Hippocampal formation (tissue), 2 donors: ENCODE results near the gene ZNF716.
"Not testable (repeated sequence)": the region's sequence is repeated elsewhere in the genome, so short reads cannot be mapped to it uniquely, and the experiment has no call there.

Experiments
- DNase-seq, 2 donors: peaks; one replicate each; lab custom pipeline; 2025; lab: John Stamatoyannopoulos, UW

Gene ZNF716

DNA sequence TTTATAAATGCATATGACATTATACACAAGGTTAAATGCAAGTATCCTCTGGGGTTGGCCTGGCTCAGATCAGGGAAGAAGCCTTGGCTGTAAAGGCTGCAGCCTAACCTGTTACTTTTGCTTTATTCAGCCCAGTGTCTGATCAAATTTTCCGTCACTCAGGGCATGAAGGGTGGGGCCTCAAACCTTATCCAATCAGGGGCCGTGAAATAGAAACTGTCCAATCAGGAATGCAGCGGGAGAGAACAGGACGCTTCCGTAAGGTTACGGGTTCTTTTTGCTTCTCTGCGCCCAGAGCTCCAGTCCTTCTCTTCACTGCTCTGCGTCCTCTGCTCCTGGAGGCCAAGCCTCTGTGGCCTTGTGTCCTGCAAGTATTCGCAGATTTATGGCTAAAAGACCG, at the start of gene ZNF716:
ZNF716 (plus strand) TSS at position 274 of the 400 bp plus-strand sequence; CDS start at position 386, 112 bp downstream.
- DNase-seq, result no peak

DNA sequence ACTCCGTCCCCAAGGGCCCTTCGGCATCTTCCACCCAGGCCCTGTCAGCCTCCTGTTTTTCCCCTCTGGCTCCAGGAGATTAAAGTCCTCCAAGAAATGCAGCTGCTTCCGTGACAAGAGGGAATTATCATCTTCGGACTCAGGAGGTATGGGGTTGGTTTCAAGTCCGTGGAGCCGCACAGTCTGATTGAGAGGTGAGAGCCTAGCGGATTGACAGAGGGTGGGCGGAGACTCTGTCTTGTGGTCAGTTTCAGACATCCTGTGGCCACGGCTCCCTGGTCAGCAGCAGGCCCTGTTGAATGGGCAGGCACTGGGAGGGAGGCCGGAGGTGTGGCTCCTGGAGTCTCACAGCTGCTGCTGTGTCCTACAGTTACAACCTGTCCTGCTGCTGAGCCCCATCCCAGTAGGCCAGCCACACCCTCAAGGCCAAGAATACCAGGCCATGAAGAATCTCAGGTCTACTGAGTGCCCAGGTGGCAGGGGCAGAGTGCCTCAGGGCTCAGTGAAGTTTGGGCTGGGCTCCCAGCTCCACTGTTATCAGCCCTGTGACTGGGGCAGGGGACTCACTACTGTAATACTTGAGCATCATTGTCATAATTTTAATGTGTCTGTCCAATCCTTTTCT, 49.3 kb upstream of the ZNF716 start:
- DNase-seq, result no peak

DNA sequence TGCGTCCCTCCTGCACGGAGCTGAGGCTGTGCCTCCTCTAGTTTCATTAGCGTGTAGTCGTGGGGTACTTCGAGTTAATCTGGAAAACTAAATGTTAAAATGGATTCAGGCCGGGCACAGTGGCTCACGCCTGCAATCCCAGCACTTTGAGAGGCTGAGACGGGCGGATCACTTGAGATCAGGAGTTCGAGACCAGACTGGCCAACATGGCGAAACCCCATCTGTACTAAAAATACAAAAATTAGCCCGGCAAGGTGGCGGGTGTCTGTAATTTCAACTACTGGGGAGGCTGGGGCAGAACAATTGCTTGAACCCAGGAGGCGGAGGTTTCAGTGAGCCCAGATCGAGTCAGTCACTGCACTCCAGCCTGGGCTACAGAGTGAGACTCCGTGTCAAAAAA, 46.9 kb upstream of the ZNF716 start:
- DNase-seq, result not testable (repeated sequence)

DNA sequence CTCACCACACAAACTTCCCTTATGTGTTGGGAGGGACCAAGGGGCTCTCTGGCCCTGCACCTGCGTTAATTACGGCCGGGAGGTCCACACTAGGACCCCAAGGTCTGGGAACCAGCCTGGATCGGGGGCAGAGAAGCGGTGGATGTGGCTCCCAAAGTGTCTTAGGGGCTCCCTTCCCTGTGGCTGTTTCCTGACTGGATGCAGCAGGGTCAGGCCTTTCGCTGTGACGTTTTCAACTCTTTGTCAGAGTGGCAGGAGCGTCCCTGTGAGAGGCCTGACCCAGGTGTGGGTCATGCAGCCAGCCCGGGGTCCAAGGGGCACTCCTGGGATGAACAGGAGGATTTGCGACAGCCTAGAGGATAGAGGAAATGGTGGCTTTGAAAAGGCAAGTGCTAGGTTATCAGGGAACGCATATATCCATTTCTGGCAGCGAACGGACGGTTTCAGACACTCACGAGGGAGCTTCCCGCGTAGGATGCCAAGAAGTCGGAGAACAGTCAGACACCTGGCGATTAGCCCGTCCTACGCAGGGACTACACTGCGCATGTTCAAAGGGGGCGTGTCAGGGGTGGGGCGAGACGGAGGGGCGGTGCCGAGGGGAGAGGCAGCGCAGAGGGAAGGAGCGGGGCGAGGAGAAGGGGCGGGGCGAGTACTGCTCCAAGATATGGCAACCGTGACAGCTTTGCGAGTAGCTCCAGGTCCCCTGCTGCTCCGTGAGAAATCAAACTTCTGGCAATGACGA, 46.2 kb upstream of the ZNF716 start:
- DNase-seq, result peak in 1 of 2 donors; percentile 65

DNA sequence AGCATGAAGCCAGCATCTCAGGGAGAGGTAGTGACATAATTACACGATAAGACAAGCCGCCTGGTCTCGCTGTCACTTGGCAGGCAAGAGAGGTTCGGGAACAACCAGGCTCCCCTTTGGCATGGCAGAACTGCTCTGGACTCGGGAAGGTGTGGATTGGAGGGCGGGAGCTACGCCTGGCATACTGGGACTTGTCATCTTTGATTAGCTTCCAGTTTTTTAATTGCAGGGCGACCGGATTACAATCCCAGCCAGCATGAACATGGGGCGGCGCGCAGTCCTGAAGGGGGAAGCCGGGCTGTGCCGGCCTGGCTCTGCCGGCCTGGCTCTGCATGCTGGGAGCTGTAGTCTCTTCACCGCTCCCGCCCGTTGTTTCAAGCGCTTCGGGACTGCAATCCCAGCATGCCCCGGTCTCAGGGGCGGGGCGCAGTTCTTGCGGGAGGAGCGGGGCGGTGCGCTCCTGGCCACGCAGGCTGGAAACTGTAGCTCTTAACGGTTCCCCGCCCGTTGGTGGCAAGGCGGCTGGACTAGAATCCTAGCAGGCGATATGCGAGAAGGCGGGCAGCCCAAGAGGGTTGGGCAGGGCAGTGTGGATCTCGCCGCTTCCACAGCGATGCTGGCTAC, 45.5 kb upstream of the ZNF716 start:
- DNase-seq, result peak; percentile 26 to 69

DNA sequence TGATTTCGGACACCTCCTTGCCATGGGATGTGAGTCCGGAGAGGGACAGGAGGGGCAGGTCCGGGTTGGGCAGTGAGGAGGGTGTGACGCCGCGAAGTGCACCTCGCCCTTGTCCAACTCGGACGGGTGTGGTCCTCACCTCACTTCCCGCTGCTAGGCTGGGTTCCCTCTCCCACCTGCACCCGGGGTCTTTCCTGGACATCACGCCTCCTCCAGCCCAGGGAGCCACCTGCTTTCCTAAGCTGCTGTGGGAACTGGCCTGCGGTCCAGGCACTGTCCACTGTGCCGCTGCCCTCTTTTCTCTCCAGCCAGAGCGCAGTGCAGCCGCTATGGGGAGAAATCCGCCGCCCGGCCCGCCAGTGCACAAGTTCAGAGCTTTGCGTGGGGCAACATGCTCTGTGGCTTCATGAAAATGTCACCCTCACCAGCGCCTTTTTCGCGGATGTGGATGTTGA, 45.0 kb upstream of the ZNF716 start:
- no peak for DNase-seq

DNA sequence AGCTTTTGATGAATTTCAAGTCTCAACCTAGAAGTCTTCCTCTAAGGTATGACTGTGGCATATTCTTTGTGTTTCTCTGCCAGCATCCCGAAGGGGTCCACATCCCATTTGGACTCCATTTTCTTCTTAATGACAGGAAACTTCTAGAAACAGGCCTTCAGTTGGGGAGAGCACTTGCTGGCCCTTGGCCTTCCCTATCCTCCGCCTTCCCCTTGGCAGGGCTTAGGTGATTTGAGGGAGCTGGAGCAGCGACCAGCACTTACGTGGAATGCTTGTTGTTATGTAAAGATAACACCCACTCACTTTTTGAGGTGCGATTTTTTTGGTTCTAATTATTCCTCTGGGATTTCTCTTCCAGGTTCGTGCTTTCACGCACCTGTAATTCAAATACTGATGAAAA, 42.9 kb upstream of the ZNF716 start:
- DNase-seq, result no peak

DNA sequence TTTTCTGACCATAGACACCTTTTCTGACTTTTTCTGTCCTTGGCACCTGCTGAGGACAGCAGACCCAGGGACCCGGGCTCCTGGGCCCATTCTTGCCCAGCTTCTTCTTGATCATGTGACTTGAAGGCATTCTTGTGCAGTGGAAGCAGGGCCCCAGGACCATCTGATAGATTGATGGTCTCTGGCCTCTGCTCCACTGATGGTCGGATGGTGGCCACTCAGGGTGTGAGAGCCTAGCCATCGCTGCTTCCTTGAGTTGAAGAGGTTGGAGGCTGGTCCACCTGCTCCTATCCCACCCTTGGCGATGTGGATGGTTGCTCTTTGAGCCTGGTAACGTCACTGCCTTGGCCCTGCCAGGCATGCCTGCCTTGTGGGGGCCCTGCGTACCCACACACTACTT, 37.8 kb upstream of the ZNF716 start:
- no peak for DNase-seq

DNA sequence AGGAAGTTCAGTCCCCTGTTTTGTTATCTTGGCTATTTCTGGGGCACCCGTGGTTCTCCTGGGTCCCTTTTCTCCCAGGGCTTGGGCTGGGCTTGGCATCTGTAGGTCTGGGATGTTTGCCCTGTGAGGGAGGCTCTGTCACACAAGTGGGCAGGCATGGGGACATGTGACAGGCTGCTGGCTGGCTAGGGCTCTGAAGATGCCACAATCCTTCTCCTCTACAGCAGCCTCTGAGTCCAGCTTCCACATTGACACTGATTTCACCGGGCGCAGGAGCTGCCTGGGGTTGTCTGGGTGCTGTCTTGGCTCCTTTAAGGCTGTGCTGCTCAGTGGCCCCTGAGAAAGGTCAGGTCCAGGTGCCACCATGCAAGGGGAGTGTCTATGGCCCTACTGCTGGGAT, 37.4 kb upstream of the ZNF716 start:
- no peak for DNase-seq

DNA sequence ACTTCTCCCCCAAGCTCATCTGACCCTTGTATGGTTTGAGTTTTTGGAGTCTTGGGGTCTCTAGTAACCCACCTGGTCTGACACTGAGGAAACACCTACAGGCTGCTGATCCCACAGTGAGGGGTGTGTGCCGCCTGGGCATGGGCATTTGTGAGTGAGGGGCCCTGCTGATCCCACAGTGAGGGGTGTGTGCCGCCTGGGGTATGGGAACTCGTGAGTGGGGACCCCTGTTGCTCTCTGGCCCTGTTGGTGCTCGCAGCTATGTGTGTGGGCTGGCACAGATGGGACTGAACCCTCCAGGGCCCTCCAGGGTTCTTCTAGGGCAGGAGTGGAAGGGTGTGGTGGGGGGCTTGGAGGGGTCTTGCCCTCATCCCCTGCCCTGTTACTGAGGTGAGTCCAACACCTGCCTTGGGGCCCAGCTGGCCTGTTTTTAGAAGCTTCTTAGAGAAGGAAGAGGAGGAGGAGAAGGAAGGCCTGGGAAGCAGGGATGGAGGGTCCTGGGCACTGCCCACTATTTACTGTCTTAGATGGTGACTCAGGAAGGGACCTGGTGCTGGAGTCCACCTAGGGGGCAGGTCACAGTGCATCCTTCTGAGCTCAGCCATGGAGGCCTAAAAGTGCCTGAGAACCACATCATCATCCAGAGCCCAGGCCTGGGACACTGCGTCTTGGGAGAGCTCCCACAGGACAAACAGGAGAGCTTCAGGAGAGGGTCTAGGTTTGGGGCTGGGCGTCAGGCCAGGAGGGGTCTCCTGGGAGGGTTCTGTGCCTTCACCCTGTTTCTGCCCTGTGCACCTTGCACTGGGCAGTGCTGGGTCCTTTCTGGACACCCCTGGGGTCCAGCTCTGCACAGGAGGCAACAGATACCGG, 36.2 kb upstream of the ZNF716 start:
- no peak for DNase-seq

DNA sequence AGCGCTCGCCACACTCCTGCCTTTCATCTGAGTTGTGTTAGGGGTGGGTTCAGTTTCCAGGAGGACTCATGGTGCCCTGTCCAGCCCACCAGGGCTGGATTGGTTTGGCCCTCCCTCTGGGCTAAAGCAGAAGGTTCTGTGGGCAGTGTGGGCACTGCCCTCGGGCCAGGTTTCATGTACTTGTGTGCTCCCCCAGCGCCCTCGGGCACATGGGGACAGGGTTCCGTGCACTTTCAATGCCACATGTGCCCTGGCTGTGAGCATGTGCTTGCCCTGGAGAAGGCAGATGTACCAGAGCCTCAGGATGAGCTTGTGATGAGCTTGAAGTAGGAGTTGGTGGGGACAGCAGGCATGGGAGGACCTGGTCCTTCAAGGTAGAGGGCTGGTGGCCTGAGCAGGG, 35.6 kb upstream of the ZNF716 start:
- no peak for DNase-seq

DNA sequence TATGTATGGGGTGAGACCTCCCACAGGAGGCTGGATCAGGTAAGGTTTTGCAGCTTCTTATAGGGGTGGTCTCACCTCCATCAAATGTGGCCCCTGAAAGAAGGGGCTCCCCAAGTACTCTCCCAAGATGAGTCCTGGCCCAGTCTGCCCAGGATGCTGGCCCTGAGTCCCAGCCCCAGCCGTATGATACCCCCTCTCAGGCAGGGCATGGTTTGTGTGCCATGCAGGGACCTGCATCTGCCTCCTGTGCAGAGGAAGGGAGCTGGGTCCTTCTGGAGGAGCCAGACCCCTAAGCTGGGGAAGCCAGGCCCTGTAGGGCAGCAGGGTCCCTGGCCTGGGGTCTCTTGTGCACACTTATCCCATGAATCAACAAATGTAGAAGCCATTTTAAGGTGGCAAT, 35.1 kb upstream of the ZNF716 start:
- DNase-seq, result no peak

DNA sequence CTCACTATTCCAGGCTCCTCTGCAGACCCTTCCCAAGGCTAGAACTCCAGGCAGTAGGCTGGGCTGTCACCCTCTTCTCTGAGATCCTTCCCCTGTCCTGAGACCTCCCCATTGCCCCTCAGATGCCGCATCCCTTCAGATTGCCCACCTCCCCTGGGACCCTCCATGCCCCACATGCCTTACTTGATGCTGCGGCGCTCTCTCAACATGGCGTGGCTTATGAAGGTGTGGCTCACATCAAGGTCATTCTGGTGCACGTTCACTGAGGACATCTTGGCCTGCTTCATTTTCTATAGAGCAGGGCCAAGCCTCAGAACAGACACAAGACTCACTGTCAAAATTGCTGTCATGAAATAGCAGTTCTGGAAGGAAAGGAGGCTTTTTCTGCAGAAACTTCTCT, 34.7 kb upstream of the ZNF716 start:
- DNase-seq, result no peak

DNA sequence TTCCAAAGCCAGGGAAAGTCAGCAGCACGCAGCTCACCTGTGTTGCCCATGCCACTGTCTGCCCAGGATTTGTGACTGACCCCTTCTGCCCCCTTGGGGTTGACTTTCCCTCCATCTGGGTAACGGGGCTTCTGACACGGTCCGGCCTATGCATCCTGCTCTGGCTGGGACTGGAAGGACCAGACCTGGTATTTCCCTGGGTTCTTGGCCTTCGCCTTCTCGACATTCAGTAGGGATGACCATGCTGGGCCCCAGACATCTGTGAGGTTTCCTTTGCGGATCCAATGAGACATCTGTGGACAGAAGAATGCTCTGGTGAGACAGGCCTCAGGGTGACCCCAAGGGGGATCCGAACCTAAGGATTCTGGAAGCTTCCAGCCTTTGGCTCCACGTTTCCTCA, 34.2 kb upstream of the ZNF716 start:
- no peak for DNase-seq

DNA sequence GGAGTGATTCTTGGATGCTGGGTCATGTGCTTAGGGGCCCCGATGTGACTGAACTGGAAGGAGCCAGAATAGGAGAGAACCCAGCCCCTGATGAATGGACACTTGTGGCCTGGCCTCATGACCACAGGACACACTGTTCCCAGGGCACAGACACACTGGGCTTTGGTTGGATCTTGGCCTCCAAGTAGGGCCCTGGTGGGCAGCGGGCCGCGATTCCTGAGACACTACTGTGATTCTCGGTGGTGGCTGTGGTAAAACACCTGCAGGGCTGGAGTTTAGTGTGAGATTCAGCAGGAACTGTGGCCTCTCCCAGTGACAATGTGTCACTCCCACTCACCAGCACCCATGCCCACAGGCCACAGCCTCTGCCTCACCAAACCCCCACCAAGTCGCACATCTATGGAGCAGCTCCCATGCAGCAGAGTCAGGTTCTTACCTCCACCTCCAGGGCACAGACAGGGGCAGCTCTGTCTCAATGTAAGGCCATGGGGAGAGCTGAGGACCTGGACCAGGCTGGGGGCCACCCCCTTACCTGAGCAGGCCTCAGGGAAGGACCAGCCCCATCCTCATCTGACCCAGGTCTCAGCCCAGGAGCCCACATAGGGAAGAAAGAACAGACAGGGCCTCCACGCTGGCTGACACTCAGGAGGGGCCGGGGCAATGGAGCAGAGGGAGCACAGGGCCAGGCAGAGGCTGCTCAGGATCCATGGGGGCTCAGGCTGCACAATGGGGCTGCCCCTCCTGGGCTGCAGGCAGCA, 33.2 kb upstream of the ZNF716 start:
- DNase-seq, result no peak

DNA sequence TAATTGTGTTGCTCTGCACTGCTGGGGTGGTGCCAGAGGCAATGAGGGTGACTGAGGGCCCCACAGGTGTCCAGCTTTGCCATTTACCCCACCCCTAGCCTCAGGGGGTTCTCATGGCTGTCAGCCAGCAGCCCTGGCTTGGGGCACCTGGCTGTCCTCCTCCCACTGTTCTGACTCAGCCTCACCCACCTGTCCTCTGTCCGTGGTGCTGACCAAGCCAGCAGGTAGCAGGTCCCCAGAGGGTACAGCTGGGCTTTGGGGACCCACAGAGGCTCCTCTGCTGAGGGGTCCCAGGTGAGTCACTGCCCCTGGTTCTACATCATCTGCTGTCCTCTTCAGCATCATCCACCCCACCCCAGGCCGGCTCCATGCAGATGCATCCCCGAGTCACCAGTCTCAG, 32.2 kb upstream of the ZNF716 start:
- DNase-seq, result no peak

DNA sequence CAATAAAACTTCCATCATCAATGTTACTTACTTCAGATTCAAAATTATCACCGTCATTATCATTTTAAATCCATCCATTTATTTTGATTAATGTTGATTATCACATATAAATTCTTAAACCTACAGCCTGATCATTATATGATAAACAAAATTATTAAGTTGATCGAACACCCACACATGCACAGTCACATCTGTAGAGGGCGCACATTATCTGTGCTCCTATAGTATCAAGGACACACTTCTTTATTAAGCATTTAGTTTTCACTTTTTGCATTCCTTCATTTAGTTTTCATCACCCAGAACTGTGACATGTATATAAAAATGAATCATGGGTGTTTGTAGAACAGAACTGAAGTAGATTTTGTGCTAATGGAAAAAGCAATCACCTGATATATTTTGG, 26.2 kb upstream of the ZNF716 start:
- DNase-seq, result no peak

DNA sequence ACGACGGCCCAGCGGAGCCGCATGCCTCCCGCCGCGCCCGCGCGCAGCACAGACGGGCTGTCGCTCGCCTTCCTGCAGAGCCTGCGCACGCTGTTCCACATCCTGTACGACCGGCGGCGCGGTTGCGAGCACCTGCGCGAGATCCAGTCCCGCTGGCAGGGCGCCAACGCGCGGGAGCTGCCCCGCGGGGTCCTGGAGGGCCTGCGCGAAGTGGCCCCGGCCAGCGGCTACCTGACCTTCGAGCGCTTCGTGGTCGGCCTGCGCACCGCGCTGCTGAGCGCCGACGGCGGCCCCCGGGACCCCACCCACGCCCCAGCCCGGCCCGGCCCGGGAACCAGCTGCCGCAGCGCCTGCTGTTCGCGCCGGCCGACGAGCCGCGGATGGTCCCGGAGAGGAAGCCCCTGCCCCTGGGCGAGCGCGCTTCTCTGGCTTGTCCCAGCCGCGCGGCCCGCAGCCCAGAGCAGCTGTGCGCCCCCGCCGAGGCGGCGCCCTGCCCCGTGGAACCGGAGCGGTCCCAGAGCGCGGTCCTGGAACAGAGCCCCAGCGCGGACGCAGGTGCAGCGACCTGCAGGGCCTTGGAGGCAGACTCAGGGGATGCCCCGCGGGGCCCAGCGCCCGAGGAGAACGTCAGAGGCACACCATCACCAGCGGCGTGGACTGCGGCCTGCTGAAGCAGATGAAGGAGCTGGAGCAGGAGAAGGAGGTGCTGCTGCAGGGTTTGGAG, 25.3 kb upstream of the ZNF716 start:
- no peak for DNase-seq

DNA sequence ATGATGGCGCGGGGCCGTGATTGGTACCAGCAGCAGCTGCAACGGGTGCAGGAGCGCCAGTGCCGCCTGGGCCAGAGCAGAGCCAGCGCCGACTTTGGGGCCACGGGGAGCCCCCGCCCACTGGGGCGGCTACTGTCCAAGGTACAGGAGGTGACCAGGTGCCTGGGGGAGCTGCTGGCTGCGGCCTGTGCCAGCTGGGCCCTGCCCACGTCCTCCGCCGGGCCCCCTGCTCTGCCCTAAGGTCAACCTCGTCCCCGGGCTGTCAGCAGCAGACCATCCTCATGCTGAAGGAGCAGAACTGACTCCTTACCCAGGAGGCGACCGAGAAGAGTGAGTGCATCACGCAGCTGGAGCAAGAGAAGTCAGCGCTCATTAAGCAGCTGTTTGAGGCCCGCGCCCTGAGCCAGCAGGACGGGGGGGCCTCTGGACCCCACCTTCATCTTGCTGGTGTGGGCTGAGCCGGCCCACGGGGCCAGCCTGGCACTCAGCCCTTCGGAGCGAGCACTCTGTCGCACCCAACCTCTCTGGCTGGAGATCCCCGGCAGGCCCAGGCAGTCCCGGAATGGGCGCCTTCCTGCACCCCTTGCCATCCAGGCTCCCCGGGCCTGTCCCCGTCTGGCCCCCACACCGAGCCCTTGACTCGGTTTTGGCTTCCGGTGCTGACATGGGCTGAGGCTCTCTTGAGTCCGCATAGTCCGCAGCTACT, 24.6 kb upstream of the ZNF716 start:
- DNase-seq, result no peak

DNA sequence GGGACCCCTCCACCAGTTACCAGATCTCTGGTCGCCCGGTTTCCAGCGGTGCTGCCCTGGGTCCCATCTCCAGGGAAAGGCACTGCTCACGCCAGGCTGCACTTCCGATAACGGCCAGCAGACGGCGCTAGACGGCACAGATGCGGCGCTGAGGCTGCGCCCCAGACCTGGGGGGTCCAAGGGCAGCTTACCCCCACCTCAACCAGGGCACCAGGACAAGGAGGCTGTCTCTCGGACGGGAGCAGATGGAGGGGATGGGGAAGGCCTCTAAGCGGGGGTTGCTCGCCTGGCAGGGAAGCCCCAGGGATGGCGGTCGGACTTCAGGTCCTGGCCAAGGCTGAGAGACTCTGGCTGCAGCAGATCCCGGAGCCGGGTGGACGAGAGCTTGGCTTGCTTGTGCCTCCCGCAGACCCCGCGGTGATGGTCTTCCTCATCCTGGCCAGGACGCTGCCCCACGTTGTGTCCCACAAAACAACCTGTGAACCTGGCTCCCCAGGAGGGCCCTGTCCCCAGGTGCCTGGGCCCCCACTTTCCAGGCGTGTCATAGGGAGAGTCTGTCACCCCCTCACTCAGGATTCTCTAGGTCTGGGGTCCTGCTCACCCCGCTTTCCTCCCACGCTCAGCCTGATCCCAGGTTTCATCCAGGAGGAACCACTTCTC, 23.9 kb upstream of the ZNF716 start:
- no peak for DNase-seq
